IPS-18a (cell line): Measurements from ENCODE around the gene IGFBP4.

ENCODE experiments used
- H3K27ac ChIP-seq: one replicate; pipeline ENCODE4 v1.5.1; 2013; ENCODE audit warnings: low read length
- H3K27me3 ChIP-seq: one replicate; pipeline ENCODE4 v1.6.1; 2013; ENCODE audit warnings: mild to moderate bottlenecking, low read length; ENCODE audit not compliant: control insufficient read depth, insufficient read depth
- H3K36me3 ChIP-seq: one replicate; pipeline ENCODE4 v1.6.1; 2013; ENCODE audit warnings: low read depth, low read length; ENCODE audit not compliant: control insufficient read depth
- H3K4me1 ChIP-seq: one replicate; pipeline ENCODE4 v1.6.1; 2013; ENCODE audit warnings: low read depth, low read length; ENCODE audit not compliant: control insufficient read depth
- H3K4me3 ChIP-seq: one replicate; pipeline ENCODE4 v1.5.1; 2013; ENCODE audit warnings: low read length
- H3K9ac ChIP-seq: one replicate; pipeline ENCODE4 v1.6.1; 2013; ENCODE audit warnings: mild to moderate bottlenecking, low read length, moderate library complexity
- H3K9me3 ChIP-seq: one replicate; pipeline ENCODE4 v1.6.1; 2013; ENCODE audit warnings: low read depth, low read length; ENCODE audit not compliant: control insufficient read depth

The IGFBP4 gene

GRCh38 chr17:40479754-40480480 is 36.7 kb downstream of the IGFBP4 start:
- Histone ChIP-seq H3K4me3 (no peak overlapping the region), H3K9ac (no peak overlapping the region), H3K9me3 (no peaks in the 10 kb centered on the region), H3K4me1 (peaks cover 19% of the 10 kb centered on the region), H3K27ac (no peak overlapping the region), H3K36me3 (no peaks in the 10 kb centered on the region), H3K27me3 (no peaks in the 10 kb centered on the region)

GRCh38 chr17:40480501-40481003 is 37.3 kb downstream of the IGFBP4 start:
- Histone ChIP-seq H3K4me1 (peaks cover 17% of the 10 kb centered on the region), H3K27me3 (no peaks in the 10 kb centered on the region), H3K27ac (no peak overlapping the region), H3K36me3 (no peaks in the 10 kb centered on the region), H3K9me3 (no peaks in the 10 kb centered on the region), H3K9ac (no peak overlapping the region), H3K4me3 (no peak overlapping the region)

- no peak overlapping the region for H3K9ac ChIP-seq
Observed at GRCh38 chr17:40481106-40481505, 37.9 kb downstream of the IGFBP4 start.

GRCh38 chr17:40482722-40483121 is 39.5 kb downstream of the IGFBP4 start:
- Histone ChIP-seq H3K27me3 (no peaks in the 10 kb centered on the region), H3K4me3 (no peak overlapping the region), H3K4me1 (peaks cover 14% of the 10 kb centered on the region), H3K9me3 (no peaks in the 10 kb centered on the region), H3K36me3 (no peaks in the 10 kb centered on the region), H3K9ac (no peak overlapping the region), H3K27ac (no peak overlapping the region)

More at GRCh38 chr17:40481106-40481505, 37.9 kb downstream of the IGFBP4 start:
- Histone ChIP-seq H3K4me3 (no peak overlapping the region), H3K4me1 (peaks cover 14% of the 10 kb centered on the region), H3K9me3 (no peaks in the 10 kb centered on the region), H3K27me3 (no peaks in the 10 kb centered on the region), H3K27ac (no peak overlapping the region), H3K36me3 (no peaks in the 10 kb centered on the region)

GRCh38 chr17:40483679-40484078 is 40.4 kb downstream of the IGFBP4 start:
- no peak overlapping the region for H3K9ac ChIP-seq
- no peaks in the 10 kb centered on the region for H3K36me3 ChIP-seq
- H3K27me3 ChIP-seq: no peaks in the 10 kb centered on the region
- H3K9me3 ChIP-seq: no peaks in the 10 kb centered on the region
- no peak overlapping the region for H3K4me3 ChIP-seq
- H3K4me1 ChIP-seq: peaks cover 14% of the 10 kb centered on the region
- no peak overlapping the region for H3K27ac ChIP-seq

- Histone ChIP-seq H3K9ac (no peak overlapping the region), H3K27ac (no peak overlapping the region), H3K27me3 (no peaks in the 10 kb centered on the region), H3K4me1 (peaks cover 14% of the 10 kb centered on the region), H3K36me3 (no peaks in the 10 kb centered on the region), H3K4me3 (no peak overlapping the region), H3K9me3 (no peaks in the 10 kb centered on the region)
Observed at GRCh38 chr17:40484285-40484972, 41.2 kb downstream of the IGFBP4 start.

GRCh38 chr17:40484973-40485530 is 41.8 kb downstream of the IGFBP4 start:
- no peak overlapping the region for H3K4me3 ChIP-seq
- no peak overlapping the region for H3K27ac ChIP-seq
- H3K4me1 ChIP-seq: peaks cover 18% of the 10 kb centered on the region

GRCh38 chr17:40485851-40486521 is 42.7 kb downstream of the IGFBP4 start:
- H3K27me3 ChIP-seq: no peaks in the 10 kb centered on the region
- no peaks in the 10 kb centered on the region for H3K9me3 ChIP-seq
- peaks cover 22% of the 10 kb centered on the region for H3K4me1 ChIP-seq
- H3K36me3 ChIP-seq: no peaks in the 10 kb centered on the region
- H3K9ac ChIP-seq: no peak overlapping the region
- H3K4me3 ChIP-seq: no peak overlapping the region
- no peak overlapping the region for H3K27ac ChIP-seq

More at GRCh38 chr17:40484973-40485530, 41.8 kb downstream of the IGFBP4 start:
- H3K9ac ChIP-seq: no peak overlapping the region
- no peaks in the 10 kb centered on the region for H3K9me3 ChIP-seq
- H3K36me3 ChIP-seq: no peaks in the 10 kb centered on the region
- no peaks in the 10 kb centered on the region for H3K27me3 ChIP-seq

- Histone ChIP-seq H3K27ac (no peak overlapping the region), H3K4me3 (no peak overlapping the region), H3K27me3 (no peaks in the 10 kb centered on the region), H3K36me3 (no peaks in the 10 kb centered on the region), H3K9ac (no peak overlapping the region), H3K4me1 (peaks cover 28% of the 10 kb centered on the region), H3K9me3 (no peaks in the 10 kb centered on the region)
Observed at GRCh38 chr17:40486522-40487370, 43.5 kb downstream of the IGFBP4 start.

GRCh38 chr17:40487371-40488020 is 44.2 kb downstream of the IGFBP4 start:
- H3K36me3 ChIP-seq: no peaks in the 10 kb centered on the region
- no peak overlapping the region for H3K4me3 ChIP-seq
- H3K4me1 ChIP-seq: peaks cover 30% of the 10 kb centered on the region
- no peak overlapping the region for H3K9ac ChIP-seq
- H3K27ac ChIP-seq: no peak overlapping the region
- no peaks in the 10 kb centered on the region for H3K27me3 ChIP-seq
- H3K9me3 ChIP-seq: no peaks in the 10 kb centered on the region
